Retina (tissue), 1 donor: ENCODE measurements around the gene ASIC1.
"Not testable (repeated sequence)": the region's sequence is repeated elsewhere in the genome, so short reads cannot be mapped to it uniquely, and the experiment has no call there.

Experiments used
- DNase-seq: peaks from one replicate; pipeline ENCODE4 v3.0.0-alpha.2; 2016

The ASIC1 gene

DNA sequence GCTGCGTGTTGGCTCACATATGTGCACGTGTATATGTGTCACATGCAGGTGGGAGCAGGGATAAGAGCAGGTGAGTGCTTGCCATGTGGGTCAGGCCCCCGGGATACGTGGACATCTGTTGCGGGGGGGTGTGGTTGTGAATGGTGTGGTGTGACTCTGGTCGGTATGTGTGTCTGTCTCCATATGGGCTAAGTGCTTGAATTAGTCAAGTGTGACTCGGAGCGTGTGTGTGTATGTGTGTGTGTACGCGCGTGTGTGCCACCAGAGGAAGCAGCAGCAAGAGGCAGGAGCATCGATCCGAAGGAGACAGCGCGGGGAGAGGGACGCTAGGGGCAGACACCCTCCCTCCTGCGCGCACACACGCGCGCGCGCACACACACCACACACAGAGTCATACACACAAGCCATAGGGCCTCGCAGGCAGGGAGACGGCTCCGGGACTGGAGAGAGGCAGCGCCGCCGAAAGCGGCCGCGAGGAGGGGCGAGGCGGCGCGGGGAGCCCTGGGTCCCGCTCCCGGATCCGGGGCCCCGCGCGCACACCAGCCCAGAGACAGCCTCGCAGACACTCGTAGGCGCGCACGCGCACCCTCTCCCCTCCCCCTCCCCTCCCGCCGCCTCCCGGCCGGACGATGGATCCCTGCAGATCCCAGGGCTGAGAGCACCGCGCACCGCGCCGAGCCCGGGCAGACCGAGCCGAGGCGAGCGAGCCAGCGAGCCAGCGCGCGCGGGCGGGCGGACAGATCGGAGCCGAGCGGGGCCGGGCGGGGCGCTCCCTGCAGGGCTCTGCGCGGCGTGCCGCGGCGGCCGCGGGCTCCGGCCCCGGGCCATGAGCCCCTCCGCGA is at the start of gene ASIC1:
TSS of gene ASIC1 (plus strand) at position 597 of the 842 bp plus-strand sequence. CDS start 1,171 bp downstream, outside the sequence.
- DNase-seq, result peak; percentile 89

- DNase-seq, result no peak
Measured at GRCh38 chr12:50013361-50014147, 43.8 kb upstream of the ASIC1 start.

- DNase-seq, result no peak
Measured at GRCh38 chr12:50014342-50014741, 43.1 kb upstream of the ASIC1 start.

GRCh38 chr12:50016501-50017475 is 40.6 kb upstream of the ASIC1 start:
- no peak for DNase-seq

GRCh38 chr12:50017641-50018040 is 39.8 kb upstream of the ASIC1 start:
- DNase-seq, result no peak

DNA sequence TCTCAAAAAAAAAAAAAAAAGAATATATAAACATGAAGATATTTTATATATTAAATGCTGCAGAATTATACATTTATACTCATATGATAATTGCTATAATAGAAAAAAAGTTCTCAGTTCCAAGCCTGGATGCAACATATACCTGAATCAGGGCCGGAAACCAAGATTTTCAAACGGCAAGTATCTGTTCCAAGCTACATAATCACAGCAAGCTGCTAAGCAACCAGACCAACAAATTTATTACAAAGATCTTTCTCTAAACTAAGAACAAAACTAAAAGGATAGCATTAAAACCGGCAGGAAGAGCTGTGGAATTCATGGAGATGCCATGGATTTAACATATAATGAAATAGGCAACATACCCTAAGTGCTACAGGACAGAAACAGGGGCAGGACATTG is 39.2 kb upstream of the ASIC1 start:
- DNase-seq, result no peak

GRCh38 chr12:50018968-50019367 is 38.4 kb upstream of the ASIC1 start:
- DNase-seq, result no peak

GRCh38 chr12:50019524-50019923 is 37.9 kb upstream of the ASIC1 start:
- no peak for DNase-seq

DNA sequence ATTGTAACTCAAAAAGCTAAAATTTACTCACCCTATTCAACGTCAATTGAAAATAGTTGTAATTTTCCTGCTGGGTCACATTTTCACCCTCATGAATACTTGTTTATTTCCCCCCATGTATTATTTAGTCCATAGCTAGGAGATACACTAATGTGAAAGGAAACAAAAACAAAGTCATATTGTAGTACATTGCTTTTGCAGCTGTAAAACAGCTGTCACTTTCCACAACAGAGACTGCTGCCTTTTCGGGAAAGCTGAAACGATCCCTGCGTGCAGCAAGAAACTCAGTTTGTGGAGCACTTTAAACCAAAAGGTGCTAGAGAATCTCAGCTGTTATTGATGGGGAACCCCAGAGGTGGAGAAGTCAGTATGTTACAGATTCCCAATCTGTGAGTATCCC is 36.4 kb upstream of the ASIC1 start:
- DNase-seq, result no peak

DNA sequence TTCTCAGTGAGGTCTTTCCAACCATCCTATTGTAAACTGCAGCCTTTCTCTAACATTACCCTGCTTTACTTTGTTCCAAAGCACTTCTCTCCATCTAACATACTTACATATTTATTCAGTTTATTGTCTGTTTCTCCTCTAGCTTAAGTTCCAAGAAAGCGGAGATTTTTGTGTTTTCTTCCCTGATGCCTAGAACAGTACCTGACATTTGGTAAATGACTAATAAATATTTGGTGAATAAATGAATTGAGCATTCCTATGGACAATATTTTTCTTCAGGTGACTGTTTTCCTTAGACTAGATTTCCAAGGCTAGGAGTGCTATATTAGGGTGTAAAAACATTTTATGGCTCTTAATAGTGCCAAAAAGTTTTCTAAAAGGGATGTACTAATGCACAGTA is 34.5 kb upstream of the ASIC1 start:
- DNase-seq, result no peak

DNA sequence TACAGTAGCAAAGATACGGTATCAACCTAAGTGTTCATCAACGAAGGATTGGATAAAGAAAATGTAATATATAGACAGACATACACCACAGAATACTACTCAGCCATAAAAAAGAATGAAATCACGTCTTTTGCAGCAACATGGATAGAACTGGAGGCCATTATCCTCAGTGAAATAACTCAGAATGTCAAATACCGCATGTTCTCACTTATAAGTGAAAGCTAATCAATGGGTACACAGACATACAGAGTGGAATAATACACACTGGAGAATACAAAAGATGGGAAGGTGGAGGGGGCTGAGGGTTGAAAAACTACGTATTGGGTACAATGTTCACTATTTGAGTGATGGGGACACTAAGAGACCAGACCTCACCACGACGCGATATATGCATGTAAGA is 33.2 kb upstream of the ASIC1 start:
- no peak for DNase-seq

- peak; percentile 23 for DNase-seq
Measured at GRCh38 chr12:50024805-50025186, 32.6 kb upstream of the ASIC1 start.

DNA sequence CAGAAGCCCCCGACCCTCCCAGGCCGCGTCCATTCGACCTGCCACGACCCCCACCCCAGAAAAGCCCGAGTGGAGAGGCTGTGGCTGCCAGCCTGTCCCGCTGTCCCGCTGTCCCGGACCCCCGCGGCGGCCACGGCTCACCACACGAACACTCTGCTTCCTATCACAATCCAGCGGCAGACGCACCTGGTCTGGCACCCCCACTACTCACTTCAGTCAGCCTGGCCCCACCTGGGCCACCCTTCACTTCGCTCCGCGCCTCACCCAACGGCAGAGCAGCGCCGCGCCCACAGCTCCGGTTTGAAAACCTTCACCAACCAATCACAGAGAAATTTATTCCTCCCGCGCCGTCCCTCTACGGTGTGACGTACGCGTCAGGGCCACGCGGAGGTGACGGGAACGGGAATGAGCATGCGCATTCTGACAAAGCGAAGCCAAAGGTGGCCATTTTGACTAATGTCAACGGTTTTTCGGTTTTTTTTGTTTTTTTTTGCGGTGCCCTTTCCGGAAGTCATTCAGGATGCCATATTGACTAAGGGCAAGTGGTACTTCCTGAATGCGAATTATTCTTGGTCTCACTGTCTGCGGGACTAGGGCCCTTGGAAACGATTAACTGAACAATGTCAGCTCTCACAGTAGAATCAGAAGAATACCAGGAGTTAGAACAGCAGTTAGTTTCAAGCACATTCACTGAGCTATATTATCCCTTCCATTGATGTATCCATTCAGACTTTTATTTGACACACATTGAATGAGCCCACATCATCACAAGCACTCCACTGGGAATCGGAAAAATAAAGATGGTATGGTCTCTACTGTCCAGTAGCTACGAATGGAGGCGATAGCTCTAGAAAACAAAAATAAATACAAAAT is 32.0 kb upstream of the ASIC1 start, which contains the start of gene RACGAP1:
TSS of gene RACGAP1 (minus strand) at position 308 of the 873 bp plus-strand sequence. CDS start 8,779 bp downstream, outside the sequence.
- peak; percentile 96 for DNase-seq

DNA sequence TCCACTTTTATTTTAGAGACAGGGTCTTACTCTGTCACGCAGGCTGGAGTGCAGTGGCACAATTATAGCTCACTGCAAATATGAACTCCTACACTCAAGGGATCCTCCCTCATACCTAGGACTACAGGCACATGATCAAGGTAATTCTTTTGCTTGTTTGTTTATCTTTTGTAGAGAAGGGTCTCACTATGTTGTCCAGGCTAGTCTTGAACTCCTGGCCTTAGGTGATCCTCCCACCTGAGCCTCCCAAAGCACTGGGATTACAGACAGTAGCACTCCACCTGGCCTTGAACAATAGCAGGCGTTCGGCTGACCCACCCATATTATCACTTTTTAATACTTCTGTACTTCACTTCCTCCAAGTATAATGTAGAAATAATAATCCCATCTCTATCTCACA is 30.7 kb upstream of the ASIC1 start:
- no peak for DNase-seq

- DNase-seq, result not testable (repeated sequence)
Measured at GRCh38 chr12:50030449-50030848, 26.9 kb upstream of the ASIC1 start.

GRCh38 chr12:50032515-50032853 is 24.9 kb upstream of the ASIC1 start:
- no peak for DNase-seq

DNA sequence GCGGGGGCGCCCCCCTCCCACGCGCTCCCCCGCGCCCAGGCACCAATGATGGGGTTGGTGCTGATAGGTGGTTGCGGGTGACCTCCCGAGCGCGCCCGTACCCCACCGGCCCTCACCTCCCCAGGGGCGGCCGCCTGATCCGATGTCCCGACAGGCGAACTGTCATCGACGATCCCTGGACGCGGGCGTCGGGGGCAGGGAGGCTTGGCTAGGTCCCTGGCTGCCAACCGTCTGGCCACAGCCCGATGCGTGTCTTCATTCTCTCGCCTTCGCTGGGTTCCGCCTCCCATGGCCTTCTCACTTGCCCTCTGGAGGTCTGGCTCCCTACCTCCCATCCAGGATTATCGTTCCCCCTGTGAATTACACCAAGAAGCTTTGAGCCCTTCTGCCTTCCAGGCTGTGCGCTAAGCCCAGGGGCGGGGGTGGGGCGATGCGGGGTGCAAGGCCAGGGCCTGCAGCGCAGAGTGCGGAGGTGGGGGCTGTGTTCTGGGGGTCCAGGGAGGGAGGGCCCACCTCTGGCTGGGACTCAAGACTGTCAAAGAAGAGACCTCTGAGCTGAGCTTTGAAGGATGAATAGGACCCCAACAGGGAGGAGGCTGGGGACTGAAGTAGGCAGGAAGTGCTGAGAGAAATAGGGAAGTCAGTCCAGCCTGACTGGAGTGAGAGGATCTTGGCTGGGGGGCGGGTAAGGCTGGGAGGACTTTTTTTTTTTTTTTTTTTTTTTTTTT is 24.4 kb upstream of the ASIC1 start:
- DNase-seq, result peak; percentile 58

GRCh38 chr12:50038336-50038735 is 19.1 kb upstream of the ASIC1 start:
- DNase-seq, result no peak

DNA sequence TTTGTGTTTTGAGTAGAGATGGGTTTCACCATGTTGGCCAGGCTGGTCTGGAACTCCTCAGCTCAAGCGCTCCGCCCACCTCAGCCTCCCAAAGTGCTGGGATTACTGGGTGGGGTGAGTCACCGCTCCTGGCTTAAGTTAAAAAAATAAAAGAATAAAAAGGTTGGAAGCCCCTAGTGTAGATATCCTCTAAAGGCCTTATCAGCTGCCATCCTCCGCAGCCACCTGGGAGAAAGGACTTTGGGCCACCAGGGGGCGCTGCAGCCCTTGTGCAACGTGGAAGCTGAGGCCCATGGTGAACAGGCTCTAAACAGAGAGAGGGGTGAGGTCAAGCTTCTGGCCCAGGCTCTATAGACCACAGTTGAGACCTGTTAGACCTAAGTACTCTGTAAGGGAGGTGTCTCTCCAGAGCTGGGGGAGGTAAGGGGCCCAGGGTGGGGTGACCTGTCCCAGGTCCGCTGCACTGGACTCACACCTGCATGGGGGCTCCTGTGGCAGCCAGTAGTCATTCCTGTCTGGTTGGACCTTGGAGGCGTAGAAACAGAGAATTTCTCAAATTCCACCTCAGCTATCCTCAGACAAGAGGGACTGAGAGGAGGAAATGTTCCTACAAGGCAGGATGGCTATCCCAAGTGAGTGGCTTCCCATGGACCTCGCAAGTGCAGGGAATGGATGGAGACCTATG is 18.1 kb upstream of the ASIC1 start:
- DNase-seq, result peak; percentile 84

- no peak for DNase-seq
Measured at GRCh38 chr12:50040657-50041056, 16.7 kb upstream of the ASIC1 start.
